Activated T-cell treated with anti-CD3 and anti-CD28 coated beads, Interleukin-2, amount 50 U/mL, for 4 hours (primary cell): Measurements from ENCODE around the gene STIM2. TPM values are rescaled to one million over a fixed set of nuclear protein-coding genes. Genes with fewer than 3 reads are reported as not detected.
"Not testable (repeated sequence)": the region's sequence is repeated elsewhere in the genome, so short reads cannot be mapped to it uniquely, and the experiment has no call there.

Experiments used
- ATAC-seq, 2 donors: fragments of 200-7000 bp; cut with Tn5 transposase; one replicate each; pipeline ENCODE4 v1.10.0; 2021
- DNase-seq: peaks from one replicate; pipeline ENCODE4 v3.0.0-alpha.2; 2020
- H3K27me3 Mint-ChIP-seq: one replicate; pipeline ENCODE4 v1.8.0; 2021; ENCODE audit warnings: low read depth, mixed read lengths
- H3K36me3 Mint-ChIP-seq: one replicate; pipeline ENCODE4 v1.8.0; 2022; ENCODE audit warnings: mixed read lengths; ENCODE audit not compliant: insufficient read depth
- H3K4me1 Mint-ChIP-seq: one replicate; pipeline ENCODE4 v1.8.0; 2021; ENCODE audit warnings: low read depth, mixed read lengths
- H3K4me3 Mint-ChIP-seq: one replicate; pipeline ENCODE4 v1.8.0; 2021; ENCODE audit warnings: mild to moderate bottlenecking, moderate library complexity, mixed read lengths
- H3K9me3 Mint-ChIP-seq: one replicate; pipeline ENCODE4 v1.8.0; 2021; ENCODE audit warnings: mixed read lengths
- total RNA-seq, 3 donors: library from RNA; stranded (reverse); gene quantifications; one replicate each; pipeline ENCODE4 v1.2.1, GENCODE V29; 2021

Gene STIM2
- total RNA-seq, 3 donors from 2014 or later: 26.9 to 30.7 (median 29.8) TPM

- ATAC-seq (no peak), DNase-seq (no peak)
- Mint-ChIP-seq H3K4me3 (no peak overlapping the region), H3K27me3 (no peaks in the 10 kb centered on the region), H3K36me3 (peaks cover 24% of the 10 kb centered on the region), H3K9me3 (no peaks in the 10 kb centered on the region), H3K4me1 (peaks cover 6% of the 10 kb centered on the region)
Observed at GRCh38 chr4:27024805-27025204, 164.2 kb downstream of the STIM2 start.

GRCh38 chr4:27027428-27027827 lies 166.8 kb downstream of the STIM2 start:
- DNase-seq: no peak
- Mint-ChIP-seq H3K36me3 (peaks cover 11% of the 10 kb centered on the region), H3K27me3 (no peaks in the 10 kb centered on the region), H3K9me3 (no peaks in the 10 kb centered on the region), H3K4me3 (no peak overlapping the region), H3K4me1 (peaks cover 6% of the 10 kb centered on the region)
- ATAC-seq: no peak

- H3K36me3 Mint-ChIP-seq, H3K4me1 Mint-ChIP-seq, H3K4me3 Mint-ChIP-seq, ATAC-seq, H3K9me3 Mint-ChIP-seq, H3K27me3 Mint-ChIP-seq, DNase-seq: not testable (repeated sequence)
Observed at GRCh38 chr4:27035127-27035526, 174.5 kb downstream of the STIM2 start.

- Mint-ChIP-seq H3K36me3 (no peaks in the 10 kb centered on the region), H3K4me1 (peaks cover 6% of the 10 kb centered on the region), H3K9me3 (peaks cover 6% of the 10 kb centered on the region), H3K27me3 (peaks cover 10% of the 10 kb centered on the region), H3K4me3 (no peak overlapping the region)
- ATAC-seq (no peak), DNase-seq (no peak)
Observed at GRCh38 chr4:27040356-27040755, 179.7 kb downstream of the STIM2 start.

DNA sequence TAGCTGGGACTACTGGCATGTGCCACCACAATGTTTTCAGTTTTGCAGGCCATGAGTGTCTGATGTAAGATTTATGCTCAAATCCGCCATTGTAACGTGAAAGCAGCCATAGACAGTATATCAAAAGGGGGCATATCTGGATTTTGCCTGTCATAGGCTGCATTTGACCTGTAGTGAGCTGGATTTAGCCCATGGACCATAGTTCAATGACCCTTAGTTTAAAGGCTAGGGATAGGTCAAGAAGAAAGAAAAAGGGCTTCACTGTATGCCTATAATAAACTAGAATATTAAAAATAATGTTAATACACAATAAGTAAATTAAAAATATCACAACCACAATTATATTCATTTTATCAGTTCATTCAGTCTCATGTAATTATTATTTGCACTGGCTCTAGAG lies 181.8 kb downstream of the STIM2 start:
- peaks cover 6% of the 10 kb centered on the region for H3K4me1 Mint-ChIP-seq
- peaks cover 6% of the 10 kb centered on the region for H3K9me3 Mint-ChIP-seq
- H3K36me3 Mint-ChIP-seq: no peaks in the 10 kb centered on the region
- ATAC-seq (no peak), DNase-seq (no peak)
- peaks cover 12% of the 10 kb centered on the region for H3K27me3 Mint-ChIP-seq
- no peak overlapping the region for H3K4me3 Mint-ChIP-seq

- no peaks in the 10 kb centered on the region for H3K36me3 Mint-ChIP-seq
- peaks cover 16% of the 10 kb centered on the region for H3K27me3 Mint-ChIP-seq
- peaks cover 6% of the 10 kb centered on the region for H3K9me3 Mint-ChIP-seq
- H3K4me1 Mint-ChIP-seq: peaks cover 6% of the 10 kb centered on the region
- H3K4me3 Mint-ChIP-seq: no peak overlapping the region
- DNase-seq: no peak
- ATAC-seq: no peak
Observed at GRCh38 chr4:27043200-27043599, 182.6 kb downstream of the STIM2 start.

DNA sequence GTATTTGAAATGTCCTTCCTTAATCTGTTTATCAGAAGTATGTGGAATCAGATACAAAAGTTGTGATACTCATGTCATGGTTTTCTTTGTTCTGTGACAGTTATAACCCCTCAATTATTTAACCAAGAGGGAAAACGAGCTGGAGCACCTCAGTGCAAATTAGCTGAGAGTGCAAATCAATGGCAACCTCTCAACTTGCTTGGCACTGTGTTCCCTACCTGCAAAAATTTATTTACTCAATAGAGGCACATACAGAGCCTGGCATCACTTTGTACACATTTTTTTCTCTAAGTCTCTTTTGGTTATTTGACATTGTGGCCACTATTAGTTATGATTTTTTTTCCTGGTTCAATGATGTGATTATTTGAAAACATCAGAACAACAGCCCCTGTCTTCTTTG lies 186.2 kb downstream of the STIM2 start:
- Mint-ChIP-seq H3K9me3 (peaks cover 6% of the 10 kb centered on the region), H3K4me3 (no peak overlapping the region), H3K27me3 (peaks cover 34% of the 10 kb centered on the region), H3K36me3 (no peaks in the 10 kb centered on the region), H3K4me1 (peaks cover 5% of the 10 kb centered on the region)
- ATAC-seq (no peak), DNase-seq (no peak)

- peak overlapping the region; percentile 37 for H3K4me3 Mint-ChIP-seq
- peaks cover 34% of the 10 kb centered on the region for H3K27me3 Mint-ChIP-seq
- peaks cover 5% of the 10 kb centered on the region for H3K4me1 Mint-ChIP-seq
- no peaks in the 10 kb centered on the region for H3K36me3 Mint-ChIP-seq
- H3K9me3 Mint-ChIP-seq: peaks cover 3% of the 10 kb centered on the region
- no peak for DNase-seq
- ATAC-seq: no peak
Observed at GRCh38 chr4:27048429-27049238, 188.0 kb downstream of the STIM2 start.

- Mint-ChIP-seq H3K27me3 (peaks cover 34% of the 10 kb centered on the region), H3K4me1 (peaks cover 5% of the 10 kb centered on the region), H3K4me3 (no peak overlapping the region), H3K9me3 (no peaks in the 10 kb centered on the region), H3K36me3 (no peaks in the 10 kb centered on the region)
- ATAC-seq: no peak
- DNase-seq: no peak
Observed at GRCh38 chr4:27049239-27049829, 188.7 kb downstream of the STIM2 start.

DNA sequence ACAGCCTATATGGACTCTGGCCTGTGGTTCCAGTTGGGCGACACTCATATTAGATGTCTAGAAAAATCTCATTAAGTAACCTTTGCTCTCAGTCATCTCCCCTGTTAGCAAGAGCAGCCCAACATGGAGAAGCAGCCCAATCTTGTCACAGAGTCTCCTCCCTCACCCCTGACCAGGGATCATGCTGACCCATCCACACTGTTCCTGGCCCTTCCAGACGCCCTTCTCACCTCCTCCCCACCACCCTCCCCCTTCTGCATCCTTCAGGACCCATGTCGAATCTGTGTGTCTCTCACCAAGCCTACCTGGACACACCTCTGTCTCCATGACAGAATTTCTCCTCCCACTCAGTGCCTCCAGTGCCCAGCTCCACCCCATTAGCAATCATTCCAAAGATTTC lies 190.1 kb downstream of the STIM2 start:
- no peaks in the 10 kb centered on the region for H3K36me3 Mint-ChIP-seq
- ATAC-seq: no peak
- H3K9me3 Mint-ChIP-seq: no peaks in the 10 kb centered on the region
- H3K4me3 Mint-ChIP-seq: no peak overlapping the region
- DNase-seq: no peak
- peaks cover 26% of the 10 kb centered on the region for H3K27me3 Mint-ChIP-seq
- H3K4me1 Mint-ChIP-seq: peaks cover 5% of the 10 kb centered on the region

DNA sequence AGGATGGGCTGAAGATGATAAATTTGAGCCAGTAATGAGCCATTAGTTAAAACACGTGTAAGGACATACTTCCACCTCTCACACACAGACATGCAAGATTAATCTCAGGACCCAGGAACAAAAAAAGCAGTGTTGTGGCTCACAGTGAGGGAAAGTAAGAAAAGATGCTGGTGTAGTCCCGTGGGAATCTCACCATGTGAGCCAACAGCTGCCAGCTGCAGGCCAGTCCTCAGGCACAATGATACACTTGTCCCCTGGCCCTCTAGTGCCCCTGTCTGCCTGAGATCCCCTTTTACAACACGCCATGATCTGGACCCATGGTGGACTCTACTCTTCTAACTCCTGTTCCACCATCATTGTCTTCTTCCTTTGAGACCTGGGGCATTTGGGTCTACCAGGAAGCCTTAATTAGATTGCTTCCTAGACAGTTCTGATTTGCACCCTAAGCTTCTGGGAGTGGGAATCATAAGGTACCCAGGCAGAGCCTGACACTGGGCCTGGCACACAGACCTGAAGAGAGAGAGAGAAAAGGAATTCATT lies 194.7 kb downstream of the STIM2 start:
- no peak for DNase-seq
- no peak overlapping the region for H3K4me3 Mint-ChIP-seq
- H3K27me3 Mint-ChIP-seq: peaks cover 13% of the 10 kb centered on the region
- H3K4me1 Mint-ChIP-seq: no peaks in the 10 kb centered on the region
- H3K9me3 Mint-ChIP-seq: no peaks in the 10 kb centered on the region
- H3K36me3 Mint-ChIP-seq: no peaks in the 10 kb centered on the region
- no peak for ATAC-seq

DNA sequence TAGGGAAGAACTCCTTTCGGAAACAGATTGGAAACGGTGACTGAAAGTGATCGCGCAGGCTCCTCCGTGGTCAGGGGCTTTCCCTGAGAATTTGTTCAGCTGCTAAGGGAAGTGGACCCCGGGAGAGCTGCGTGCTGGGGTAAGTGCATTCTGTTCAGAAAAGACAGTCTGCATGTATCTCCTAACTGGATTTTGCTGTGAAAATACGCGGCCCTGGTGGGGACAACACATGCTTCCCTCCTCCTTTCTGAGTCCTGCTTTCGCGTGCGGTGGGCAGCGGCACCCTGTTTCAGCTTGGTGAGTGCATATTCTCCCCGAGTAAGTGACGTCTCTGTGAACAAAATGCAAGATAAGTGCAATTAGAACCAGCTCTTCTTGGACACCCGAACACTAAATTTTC lies 195.6 kb downstream of the STIM2 start:
- ATAC-seq (no peak), DNase-seq (no peak)
- Mint-ChIP-seq H3K4me1 (no peaks in the 10 kb centered on the region), H3K36me3 (no peaks in the 10 kb centered on the region), H3K9me3 (no peaks in the 10 kb centered on the region), H3K27me3 (peaks cover 9% of the 10 kb centered on the region), H3K4me3 (no peak overlapping the region)

DNA sequence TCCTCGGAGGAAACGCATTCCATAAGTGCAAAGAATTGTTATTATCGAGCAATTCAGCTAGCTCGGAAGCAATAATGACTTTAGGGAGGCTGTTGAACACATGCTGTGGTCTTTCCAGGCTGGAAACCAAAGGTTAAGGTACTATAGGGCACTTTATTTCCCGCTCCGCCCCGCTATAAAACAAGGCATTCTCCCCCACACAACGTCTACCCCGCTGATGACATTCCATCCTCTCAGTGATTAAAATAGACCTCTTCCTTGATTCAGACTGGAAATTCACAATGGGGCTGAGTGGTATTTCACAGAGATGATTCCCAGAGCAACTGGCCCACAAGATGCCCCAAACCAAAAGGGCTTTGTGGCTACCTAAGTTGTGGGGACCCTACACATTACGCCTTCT lies 196.4 kb downstream of the STIM2 start:
- no peaks in the 10 kb centered on the region for H3K9me3 Mint-ChIP-seq
- no peak for DNase-seq
- no peaks in the 10 kb centered on the region for H3K4me1 Mint-ChIP-seq
- no peak overlapping the region for H3K4me3 Mint-ChIP-seq
- ATAC-seq: no peak
- peaks cover 7% of the 10 kb centered on the region for H3K27me3 Mint-ChIP-seq
- no peaks in the 10 kb centered on the region for H3K36me3 Mint-ChIP-seq

- no peaks in the 10 kb centered on the region for H3K36me3 Mint-ChIP-seq
- H3K4me3 Mint-ChIP-seq: no peak overlapping the region
- H3K9me3 Mint-ChIP-seq: no peaks in the 10 kb centered on the region
- no peak for DNase-seq
- H3K4me1 Mint-ChIP-seq: no peaks in the 10 kb centered on the region
- H3K27me3 Mint-ChIP-seq: peaks cover 7% of the 10 kb centered on the region
- no peak for ATAC-seq
Observed at GRCh38 chr4:27057662-27058061, 197.0 kb downstream of the STIM2 start.

GRCh38 chr4:27058819-27059406 lies 198.3 kb downstream of the STIM2 start:
- Mint-ChIP-seq H3K36me3 (no peaks in the 10 kb centered on the region), H3K9me3 (no peaks in the 10 kb centered on the region), H3K4me1 (no peaks in the 10 kb centered on the region), H3K27me3 (peaks cover 7% of the 10 kb centered on the region), H3K4me3 (no peak overlapping the region)
- DNase-seq (no peak), ATAC-seq (no peak)
